Stimulated activated CD8-positive, alpha-beta memory T cell treated with anti-CD3 and anti-CD28 coated beads, Interleukin-15, amount 100 ng/mL, for 1 hour (primary cell): ENCODE measurements around the gene ZDHHC4.
"Not testable (repeated sequence)": the region's sequence is repeated elsewhere in the genome, so short reads cannot be mapped to it uniquely, and the experiment has no call there.

Experiments used
- DNase-seq: peaks from one replicate; pipeline ENCODE4 v3.0.0-alpha.2; 2020; ENCODE audit warnings: low read depth

ZDHHC4 gene

DNA sequence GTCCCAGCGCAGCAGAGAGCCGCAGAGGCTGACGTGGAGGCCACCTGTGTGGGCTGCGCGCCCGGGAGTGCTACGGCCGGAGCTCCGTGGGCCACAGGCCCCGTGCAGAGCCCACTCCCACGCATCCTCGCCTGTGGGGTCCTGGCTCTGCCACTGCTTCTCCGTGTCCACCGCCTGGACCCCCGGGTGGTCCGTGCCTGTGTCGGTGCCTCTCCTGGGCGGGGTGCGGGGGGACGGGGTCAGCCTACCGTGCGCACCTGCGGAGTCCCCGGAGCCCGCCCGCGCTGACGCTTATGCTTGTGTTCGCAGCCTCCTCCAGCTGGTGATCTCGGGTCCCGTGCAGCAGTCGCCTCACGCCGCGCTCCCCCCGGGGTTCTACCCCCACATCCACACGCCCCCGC is 30.4 kb downstream of the ZDHHC4 start:
- DNase-seq = no peak

GRCh38 chr7:6608081-6608480 is 30.8 kb downstream of the ZDHHC4 start:
- no peak for DNase-seq

- no peak for DNase-seq
Measured at GRCh38 chr7:6608794-6609193, 31.5 kb downstream of the ZDHHC4 start.

GRCh38 chr7:6612819-6613218 is 35.6 kb downstream of the ZDHHC4 start:
- DNase-seq = no peak

GRCh38 chr7:6613706-6614105 is 36.5 kb downstream of the ZDHHC4 start:
- no peak for DNase-seq

GRCh38 chr7:6614953-6615722 is 37.9 kb downstream of the ZDHHC4 start, which contains the start of gene ZNF853:
Gene ZNF853, plus strand, starts transcription at chr7:6615610. Its CDS starts 565 bp downstream, at chr7:6616175.
- DNase-seq = no peak

DNA sequence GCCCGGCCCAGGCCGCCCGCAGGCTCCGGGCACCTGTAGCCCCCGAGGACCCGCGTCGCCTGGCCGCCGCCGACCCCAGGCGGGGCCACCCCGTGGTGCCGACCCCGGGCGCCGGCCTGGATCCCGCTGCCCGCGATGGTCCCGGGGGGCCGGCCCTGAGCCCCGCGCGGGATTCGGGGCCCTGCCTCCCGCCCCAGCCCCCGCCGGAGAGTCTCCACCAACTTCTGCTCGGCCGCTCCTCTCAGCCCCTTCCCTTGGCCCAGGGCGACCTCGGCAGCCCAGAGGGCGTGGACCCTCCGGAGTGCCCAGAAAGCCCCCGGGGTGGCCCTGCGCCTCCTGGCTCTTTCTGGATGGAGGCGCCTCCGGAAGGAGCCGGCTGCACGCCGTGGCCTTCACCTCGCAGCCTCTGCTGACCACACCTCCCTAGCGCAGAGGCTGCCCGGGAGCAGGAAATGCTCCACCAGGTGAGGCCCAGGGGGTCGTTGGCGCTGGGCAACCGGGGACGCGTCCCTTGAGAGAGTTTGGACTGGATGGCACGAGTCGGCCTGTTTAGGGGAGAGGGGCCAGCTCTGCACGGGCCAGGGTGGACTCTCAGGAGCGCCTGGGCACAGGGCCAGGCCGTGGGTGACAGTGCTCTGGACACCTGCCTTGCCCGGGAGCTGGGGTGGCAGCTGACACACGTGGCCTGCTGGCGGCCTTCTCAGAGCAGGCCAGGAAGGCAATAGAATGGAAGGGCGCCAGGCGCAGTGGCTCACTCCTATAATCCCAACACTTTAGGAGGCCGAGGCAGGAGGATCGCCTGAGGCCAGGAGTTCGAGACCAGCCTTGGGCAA is 38.7 kb downstream of the ZDHHC4 start:
- no peak for DNase-seq

GRCh38 chr7:6616854-6617643 is 39.8 kb downstream of the ZDHHC4 start:
- no peak for DNase-seq

GRCh38 chr7:6618621-6619020 is 41.4 kb downstream of the ZDHHC4 start:
- DNase-seq = no peak

GRCh38 chr7:6619961-6620360 is 42.7 kb downstream of the ZDHHC4 start:
- no peak for DNase-seq

DNA sequence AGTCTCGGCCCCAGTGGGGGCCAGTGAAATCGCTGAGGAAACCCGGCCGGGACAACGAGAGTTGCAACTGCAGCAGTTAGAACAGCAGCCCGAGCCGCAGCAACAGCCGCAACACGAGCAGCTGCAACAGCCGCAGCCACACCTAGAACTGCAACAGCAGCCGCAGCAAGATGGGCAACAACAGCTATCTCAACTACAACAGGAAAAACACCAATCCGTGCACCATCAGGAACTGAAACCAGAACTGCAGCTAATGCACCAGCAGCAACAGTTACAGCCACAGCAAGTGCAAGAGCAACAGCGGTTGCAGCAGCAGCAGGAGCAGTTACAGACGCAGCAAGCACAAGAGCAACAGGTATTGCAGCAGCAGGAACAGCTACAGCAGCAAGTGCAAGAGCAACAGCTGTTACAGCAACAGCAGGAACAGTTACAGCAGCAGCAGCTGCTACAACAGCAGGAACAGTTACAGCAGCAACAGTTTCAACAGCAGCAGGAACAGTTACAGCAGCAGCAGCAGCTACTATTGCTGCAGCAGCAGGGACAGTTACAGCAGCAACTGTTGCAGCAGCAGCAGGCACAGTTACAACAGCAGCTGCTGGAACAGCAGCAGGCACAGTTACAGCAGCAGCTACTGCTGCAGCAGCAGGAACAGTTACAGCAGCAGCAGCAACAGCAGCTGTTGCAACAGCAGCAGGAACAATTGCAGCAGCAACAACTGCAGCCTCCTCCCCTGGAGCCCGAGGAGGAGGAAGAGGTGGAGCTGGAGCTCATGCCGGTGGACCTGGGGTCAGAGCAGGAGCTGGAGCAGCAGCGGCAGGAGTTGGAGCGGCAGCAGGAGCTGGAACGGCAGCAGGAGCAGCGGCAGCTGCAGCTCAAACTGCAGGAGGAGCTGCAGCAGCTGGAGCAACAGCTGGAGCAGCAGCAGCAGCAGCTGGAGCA is 44.2 kb downstream of the ZDHHC4 start:
- no peak for DNase-seq

DNA sequence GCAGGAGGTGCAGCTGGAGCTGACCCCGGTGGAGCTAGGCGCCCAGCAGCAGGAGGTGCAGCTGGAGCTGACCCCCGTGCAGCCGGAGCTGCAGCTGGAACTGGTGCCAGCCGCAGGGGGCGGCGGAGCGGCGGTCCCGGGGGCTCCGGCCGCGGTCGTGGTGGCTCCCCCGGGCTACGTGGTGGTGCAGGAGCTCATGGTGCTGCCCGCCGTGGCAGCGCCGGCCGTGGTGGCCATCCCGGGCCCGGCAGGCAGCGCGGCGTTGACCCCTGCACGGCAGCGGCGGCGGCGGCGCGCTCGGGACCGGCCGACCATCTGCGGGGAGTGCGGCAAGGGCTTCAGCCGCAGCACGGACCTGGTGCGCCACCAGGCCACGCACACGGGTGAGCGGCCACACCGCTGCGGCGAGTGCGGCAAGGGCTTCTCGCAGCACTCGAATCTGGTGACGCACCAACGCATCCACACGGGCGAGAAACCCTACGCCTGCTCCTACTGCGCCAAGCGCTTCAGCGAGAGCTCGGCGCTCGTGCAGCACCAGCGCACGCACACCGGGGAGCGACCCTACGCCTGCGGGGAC is 45.0 kb downstream of the ZDHHC4 start:
- no peak for DNase-seq

DNA sequence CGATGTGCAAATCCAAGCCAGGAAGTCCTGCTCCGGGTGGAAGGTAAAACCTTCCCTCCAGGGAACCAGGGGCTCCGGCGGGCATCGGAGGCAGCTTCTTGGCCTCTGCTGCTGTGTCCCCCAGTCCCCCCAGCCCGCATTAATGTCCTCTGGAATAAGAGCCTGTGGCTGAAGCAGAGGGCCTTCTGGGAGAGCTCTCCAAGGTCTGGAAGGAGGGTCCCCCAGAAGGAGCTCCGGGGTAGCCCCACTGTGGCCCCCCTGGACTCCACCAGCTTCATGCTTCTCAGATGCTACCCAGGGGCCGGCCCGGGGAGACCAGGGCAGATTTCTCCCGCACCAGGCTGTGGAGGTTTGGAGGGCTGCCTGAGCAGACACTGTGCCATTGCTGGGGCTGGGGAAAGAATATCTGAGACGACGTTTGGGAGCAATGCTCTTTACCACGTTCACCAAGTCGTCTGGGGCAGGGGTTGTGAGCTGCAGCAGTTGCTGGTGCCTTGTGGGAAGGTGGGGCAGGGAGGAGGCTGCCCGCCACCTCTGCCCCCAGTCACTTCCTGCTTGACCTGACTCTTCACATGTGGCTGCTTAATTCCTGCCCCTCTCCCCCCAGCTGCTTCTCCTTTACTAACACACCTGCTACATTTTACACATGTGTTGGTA is 46.5 kb downstream of the ZDHHC4 start:
- DNase-seq = no peak

DNA sequence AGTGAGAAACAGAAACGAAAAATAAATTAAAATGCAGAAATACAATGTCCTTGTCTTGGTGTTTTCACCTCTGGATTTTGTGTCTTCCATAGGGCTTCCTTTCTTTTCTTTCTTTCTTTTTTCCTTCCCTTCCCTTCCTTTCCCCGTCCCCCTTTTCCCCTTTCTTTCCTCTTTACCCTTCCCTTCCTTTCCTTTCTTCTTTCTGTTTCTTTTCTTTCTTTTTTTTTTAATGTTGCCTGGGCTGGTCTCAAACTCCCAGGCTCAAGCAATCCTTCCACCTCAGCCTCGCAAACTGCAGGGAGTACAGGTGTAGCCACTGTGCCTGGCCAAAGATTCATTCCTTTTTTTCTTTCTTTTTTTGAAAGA is 47.0 kb downstream of the ZDHHC4 start:
- no peak for DNase-seq

DNA sequence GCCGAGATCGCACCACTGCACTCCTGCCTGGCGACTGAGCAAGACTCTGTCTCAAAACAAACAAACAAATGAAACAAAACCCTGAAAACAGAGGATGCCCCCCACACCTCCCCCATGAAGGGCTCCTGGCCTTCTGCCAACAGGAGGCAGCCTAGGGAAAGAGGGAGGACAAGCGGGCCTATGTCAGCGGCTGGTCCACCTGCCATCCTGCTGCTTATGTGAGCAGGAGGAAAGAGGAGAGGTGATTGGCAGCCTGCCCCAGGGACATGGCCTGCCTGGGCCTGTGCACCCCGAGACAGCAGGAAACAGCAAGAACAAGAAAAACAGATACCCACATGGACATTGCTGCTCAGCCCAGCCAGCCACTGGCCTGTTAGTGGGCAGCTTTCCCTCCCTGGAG is 50.8 kb downstream of the ZDHHC4 start:
- DNase-seq = no peak

GRCh38 chr7:6630007-6630849 is 53.0 kb downstream of the ZDHHC4 start:
- DNase-seq = no peak

DNA sequence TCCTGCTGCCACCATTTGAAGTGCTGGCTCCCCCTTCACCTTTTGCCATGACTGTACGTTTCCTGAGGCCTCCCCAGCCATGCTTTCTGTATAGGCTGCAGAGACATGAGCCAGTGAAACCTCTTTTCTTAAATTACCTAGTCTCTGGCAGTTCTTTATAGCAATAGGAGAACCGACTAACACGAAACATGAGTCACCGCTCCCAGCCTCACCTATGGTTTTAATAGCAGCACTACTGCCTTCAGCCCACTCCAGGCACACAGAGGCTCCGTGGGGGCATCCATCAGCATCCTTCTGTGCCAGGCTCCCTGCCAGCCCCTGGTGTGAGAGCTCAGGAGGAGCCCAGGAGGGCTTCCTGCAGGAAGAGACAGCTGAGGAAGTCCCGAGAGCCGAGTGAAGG is 54.4 kb downstream of the ZDHHC4 start:
- no peak for DNase-seq

DNA sequence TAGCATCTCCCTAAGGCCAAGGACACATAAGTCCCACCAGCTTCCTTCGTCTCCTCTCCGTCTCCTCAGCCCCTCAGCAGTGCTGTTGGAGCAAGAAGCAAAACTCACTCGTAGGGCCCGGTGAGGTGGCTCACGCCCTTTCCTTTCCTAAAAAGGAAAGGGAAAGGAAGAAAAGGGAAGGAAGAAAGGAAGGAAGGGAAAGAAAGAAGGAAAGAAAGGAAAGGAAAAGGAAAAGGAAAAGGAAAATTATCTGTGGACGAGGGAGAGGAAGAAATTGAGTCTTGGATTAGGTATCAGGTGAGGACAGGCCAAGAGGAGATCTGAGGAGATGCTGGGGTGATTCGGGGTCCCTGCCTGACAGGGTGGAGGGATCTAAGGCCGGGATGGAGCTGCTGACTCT is 56.8 kb downstream of the ZDHHC4 start:
- DNase-seq = no peak

- DNase-seq = not testable (repeated sequence)
Measured at GRCh38 chr7:6634971-6635370, 57.7 kb downstream of the ZDHHC4 start.
